HEK293 (cell line): ENCODE results near the gene NPRL2.

Experiments used
- RBAK ChIP-seq: fragments of 450-650 bp; formaldehyde crosslinking; IDR thresholded peaks from 2 replicates; pipeline ENCODE4 v1.5.1; 2016; ENCODE audit warnings: missing biosample characterization, missing genetic modification characterization
- TF ChIP-seq, protein P1 (sequence below): fragments of 450-650 bp; formaldehyde crosslinking; IDR thresholded peaks from 2 replicates; pipeline ENCODE4 v1.5.1; 2016; ENCODE audit warnings: missing biosample characterization, missing genetic modification characterization
- TF ChIP-seq, protein P2 (sequence below): fragments of 450-650 bp; formaldehyde crosslinking; IDR thresholded peaks from 2 replicates; pipeline ENCODE4 v1.5.1; 2016; ENCODE audit warnings: missing biosample characterization, missing genetic modification characterization, borderline replicate concordance
- TF ChIP-seq, protein P3 (sequence below): fragments of 450-650 bp; formaldehyde crosslinking; IDR thresholded peaks from 2 replicates; pipeline ENCODE4 v1.5.1; 2016; ENCODE audit warnings: missing biosample characterization, missing genetic modification characterization

DNA sequence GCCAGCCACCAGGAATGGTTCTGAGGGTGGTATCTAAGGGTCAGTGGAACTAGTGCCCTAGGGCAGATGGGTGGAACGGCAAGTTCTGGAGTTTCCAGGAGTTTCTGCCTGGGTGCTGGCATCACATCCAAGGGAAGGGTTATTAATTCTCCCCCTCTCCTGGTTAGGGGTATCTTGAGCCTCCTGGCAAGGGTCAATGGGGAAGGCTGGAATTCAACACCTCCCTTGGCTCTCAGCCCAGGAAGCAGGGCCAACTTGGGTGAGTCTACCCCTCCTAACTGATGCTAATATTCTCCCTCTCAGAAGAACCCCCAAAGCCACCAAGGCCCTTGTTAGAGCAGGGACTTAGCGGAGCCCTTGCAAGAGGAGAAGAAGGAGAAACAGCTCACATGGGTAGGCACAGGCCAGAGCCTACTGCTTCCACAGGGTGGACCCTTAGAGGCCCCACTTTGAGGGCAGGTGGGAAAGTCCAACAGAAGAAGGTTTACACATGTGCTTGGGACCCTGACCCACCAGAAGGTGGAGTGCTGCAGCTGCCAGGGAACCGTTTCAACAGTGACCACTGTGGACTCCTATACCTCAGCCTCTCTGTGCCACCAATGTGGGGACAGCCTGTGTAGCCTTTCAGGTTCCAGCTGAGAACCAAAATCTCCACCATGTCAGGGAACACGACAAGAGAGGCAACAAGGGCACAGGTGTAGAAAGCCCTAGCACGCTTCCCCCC is 5.4 kb upstream of the NPRL2 start:
- TF ChIP-seq RBAK = no peak
- TF ChIP-seq, protein P1, sequence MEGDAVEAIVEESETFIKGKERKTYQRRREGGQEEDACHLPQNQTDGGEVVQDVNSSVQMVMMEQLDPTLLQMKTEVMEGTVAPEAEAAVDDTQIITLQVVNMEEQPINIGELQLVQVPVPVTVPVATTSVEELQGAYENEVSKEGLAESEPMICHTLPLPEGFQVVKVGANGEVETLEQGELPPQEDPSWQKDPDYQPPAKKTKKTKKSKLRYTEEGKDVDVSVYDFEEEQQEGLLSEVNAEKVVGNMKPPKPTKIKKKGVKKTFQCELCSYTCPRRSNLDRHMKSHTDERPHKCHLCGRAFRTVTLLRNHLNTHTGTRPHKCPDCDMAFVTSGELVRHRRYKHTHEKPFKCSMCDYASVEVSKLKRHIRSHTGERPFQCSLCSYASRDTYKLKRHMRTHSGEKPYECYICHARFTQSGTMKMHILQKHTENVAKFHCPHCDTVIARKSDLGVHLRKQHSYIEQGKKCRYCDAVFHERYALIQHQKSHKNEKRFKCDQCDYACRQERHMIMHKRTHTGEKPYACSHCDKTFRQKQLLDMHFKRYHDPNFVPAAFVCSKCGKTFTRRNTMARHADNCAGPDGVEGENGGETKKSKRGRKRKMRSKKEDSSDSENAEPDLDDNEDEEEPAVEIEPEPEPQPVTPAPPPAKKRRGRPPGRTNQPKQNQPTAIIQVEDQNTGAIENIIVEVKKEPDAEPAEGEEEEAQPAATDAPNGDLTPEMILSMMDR (tag by site-specific recombination) = peak; percentile 33; the same call in 1 of the 2 replicates
- TF ChIP-seq, protein P2, sequence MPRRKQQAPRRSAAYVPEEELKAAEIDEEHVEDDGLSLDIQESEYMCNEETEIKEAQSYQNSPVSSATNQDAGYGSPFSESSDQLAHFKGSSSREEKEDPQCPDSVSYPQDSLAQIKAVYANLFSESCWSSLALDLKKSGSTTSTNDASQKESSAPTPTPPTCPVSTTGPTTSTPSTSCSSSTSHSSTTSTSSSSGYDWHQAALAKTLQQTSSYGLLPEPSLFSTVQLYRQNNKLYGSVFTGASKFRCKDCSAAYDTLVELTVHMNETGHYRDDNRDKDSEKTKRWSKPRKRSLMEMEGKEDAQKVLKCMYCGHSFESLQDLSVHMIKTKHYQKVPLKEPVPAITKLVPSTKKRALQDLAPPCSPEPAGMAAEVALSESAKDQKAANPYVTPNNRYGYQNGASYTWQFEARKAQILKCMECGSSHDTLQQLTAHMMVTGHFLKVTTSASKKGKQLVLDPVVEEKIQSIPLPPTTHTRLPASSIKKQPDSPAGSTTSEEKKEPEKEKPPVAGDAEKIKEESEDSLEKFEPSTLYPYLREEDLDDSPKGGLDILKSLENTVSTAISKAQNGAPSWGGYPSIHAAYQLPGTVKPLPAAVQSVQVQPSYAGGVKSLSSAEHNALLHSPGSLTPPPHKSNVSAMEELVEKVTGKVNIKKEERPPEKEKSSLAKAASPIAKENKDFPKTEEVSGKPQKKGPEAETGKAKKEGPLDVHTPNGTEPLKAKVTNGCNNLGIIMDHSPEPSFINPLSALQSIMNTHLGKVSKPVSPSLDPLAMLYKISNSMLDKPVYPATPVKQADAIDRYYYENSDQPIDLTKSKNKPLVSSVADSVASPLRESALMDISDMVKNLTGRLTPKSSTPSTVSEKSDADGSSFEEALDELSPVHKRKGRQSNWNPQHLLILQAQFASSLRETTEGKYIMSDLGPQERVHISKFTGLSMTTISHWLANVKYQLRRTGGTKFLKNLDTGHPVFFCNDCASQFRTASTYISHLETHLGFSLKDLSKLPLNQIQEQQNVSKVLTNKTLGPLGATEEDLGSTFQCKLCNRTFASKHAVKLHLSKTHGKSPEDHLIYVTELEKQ (tag by site-specific recombination) = no peak
- TF ChIP-seq, protein P3, sequence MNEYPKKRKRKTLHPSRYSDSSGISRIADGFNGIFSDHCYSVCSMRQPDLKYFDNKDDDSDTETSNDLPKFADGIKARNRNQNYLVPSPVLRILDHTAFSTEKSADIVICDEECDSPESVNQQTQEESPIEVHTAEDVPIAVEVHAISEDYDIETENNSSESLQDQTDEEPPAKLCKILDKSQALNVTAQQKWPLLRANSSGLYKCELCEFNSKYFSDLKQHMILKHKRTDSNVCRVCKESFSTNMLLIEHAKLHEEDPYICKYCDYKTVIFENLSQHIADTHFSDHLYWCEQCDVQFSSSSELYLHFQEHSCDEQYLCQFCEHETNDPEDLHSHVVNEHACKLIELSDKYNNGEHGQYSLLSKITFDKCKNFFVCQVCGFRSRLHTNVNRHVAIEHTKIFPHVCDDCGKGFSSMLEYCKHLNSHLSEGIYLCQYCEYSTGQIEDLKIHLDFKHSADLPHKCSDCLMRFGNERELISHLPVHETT (tag by site-specific recombination) = no peak
